Measurements from ENCODE around the gene ERGIC3. TPM values are rescaled to one million over a fixed set of nuclear protein-coding genes. Genes with fewer than 3 reads are reported as not detected.
A peak's percentile ranks its signal among the peaks of the same experiment; 100 is the strongest.
"Not testable (repeated sequence)": the region's sequence is repeated elsewhere in the genome, so short reads cannot be mapped to it uniquely, and the experiment has no call there.

ERGIC3 gene
- total RNA-seq, 4 donors from 2014 or later, result 143 to 184 (median 163) TPM

DNA sequence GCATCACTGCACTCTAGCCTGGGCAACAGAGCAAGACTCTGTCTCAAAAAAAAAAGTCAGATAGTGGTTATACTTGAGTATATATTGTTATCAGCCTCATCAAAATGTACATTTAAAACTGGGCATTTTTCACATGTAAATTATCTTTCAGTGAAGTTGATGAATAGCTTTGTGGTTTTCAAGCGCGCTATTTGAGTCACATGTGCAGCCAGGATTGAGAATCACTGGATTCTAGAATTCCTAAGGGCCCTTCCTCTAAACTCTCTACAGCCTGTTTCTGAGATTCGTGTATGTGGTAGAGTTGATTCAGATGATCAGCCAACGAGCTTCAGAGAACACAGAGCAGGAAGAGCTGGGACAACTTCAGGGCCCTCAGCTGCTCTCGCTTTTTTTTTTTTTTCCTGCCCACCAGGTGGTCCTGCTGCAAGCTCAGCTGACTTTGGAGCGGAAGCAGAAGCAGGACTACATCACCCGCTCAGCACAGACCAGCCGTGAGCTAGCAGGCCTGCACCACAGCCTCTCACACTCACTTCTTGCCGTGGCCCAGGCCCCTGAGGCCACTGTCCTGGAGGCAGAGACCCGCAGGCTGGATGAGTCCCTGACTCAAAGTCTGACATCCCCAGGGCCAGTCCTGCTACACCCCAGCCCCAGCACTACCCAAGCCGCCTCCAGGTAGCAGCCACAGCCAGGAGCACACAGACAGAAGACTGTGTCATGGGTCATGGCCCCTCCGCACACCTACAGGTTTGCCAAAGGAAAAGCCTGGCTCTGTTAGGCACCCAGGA, 30.7 kb upstream of the ERGIC3 start:
- TF ChIP-seq, protein P1, sequence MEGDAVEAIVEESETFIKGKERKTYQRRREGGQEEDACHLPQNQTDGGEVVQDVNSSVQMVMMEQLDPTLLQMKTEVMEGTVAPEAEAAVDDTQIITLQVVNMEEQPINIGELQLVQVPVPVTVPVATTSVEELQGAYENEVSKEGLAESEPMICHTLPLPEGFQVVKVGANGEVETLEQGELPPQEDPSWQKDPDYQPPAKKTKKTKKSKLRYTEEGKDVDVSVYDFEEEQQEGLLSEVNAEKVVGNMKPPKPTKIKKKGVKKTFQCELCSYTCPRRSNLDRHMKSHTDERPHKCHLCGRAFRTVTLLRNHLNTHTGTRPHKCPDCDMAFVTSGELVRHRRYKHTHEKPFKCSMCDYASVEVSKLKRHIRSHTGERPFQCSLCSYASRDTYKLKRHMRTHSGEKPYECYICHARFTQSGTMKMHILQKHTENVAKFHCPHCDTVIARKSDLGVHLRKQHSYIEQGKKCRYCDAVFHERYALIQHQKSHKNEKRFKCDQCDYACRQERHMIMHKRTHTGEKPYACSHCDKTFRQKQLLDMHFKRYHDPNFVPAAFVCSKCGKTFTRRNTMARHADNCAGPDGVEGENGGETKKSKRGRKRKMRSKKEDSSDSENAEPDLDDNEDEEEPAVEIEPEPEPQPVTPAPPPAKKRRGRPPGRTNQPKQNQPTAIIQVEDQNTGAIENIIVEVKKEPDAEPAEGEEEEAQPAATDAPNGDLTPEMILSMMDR (IDR thresholded peaks at IDR 0.05), result no peak
- DNase-seq (ENCODE audit: low spot score) (no peak), ATAC-seq (ENCODE audit: low FRiP score) (no peak)

DNA sequence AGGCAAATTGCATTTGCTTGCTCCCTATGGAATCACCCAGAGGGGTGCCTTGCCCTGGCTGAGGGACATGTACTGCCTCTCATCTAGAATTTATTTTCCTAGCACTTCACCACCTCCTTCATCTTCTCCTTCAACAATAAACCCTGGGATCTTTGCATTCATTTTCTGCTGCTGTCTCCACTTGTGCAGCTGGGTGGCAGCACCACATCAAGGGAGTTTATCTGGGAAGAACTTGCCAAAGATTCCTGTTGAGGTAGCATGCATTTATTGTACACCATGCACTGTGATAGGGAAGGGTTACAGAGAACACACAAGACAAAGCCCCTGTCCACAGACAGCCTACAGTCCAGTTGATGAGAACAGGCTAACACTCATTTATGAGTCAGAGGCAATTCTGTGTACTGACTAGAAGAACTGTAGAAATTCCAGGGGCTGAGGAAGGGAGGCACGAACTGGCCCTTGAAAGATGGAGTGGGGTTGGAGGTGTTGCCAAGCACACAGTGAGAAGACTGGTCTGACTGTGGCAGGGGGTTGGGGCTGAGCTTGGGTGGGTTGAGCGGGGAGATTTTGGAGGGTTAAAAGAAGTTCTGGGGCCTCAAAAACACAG, 30.0 kb upstream of the ERGIC3 start:
- DNase-seq (ENCODE audit: low spot score) (no peak), ATAC-seq (ENCODE audit: low FRiP score) (no peak)
- TF ChIP-seq, protein P1 (IDR thresholded peaks at IDR 0.05), result no peak

DNA sequence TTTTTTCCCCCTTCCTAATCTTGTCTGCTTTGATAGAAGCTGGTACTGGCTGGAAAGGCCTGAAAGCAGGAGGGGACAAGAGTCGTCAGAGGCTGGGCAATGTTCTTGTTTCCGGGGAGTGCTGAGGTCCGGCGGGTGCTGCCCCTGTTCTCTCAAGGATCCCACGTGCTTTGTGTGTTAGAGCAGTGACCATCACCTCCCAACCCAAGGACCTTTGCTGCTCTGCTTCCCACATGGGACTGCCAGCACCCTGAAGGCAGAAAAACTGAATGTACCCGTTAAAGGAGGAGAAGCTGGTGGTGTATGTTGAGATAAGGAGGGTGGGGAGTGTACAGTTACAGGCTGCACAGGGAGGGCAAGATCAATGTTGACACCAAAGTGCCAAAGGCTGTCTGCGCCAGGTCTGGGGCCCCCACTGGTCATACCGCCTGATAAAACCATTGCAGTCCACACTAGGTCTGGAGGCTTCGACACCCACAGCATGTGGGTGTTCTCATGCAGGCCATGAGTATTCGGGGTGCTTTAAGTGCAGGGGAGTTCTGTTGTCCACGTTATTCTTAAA, 27.4 kb upstream of the ERGIC3 start:
- TF ChIP-seq, protein P1 (IDR thresholded peaks at IDR 0.05), result no peak
- ATAC-seq (ENCODE audit: low FRiP score) (no peak), DNase-seq (ENCODE audit: low spot score) (no peak)

DNA sequence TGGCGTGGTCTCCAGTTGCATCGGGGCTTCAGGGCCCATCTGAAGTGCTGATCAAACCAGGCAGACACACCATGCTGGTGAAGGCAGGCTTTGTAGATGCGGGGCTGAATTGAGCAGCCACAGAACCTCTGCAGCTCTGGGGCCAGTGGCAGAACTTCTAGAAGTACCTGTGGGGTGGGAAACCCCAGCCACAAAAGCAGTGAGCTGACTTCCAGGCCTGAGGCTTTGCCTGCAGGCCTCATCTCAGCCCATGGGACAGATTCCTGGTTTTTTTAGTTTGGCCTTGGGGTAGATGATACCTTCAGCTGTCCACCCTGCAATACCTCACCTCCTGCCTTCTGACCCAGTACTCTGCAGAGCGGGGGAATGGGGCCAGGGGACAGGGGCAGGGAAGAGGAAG, 26.5 kb upstream of the ERGIC3 start:
- ATAC-seq (ENCODE audit: low FRiP score), result no peak
- TF ChIP-seq, protein P1 (IDR thresholded peaks at IDR 0.05), result no peak
- DNase-seq (ENCODE audit: low spot score), result no peak

DNA sequence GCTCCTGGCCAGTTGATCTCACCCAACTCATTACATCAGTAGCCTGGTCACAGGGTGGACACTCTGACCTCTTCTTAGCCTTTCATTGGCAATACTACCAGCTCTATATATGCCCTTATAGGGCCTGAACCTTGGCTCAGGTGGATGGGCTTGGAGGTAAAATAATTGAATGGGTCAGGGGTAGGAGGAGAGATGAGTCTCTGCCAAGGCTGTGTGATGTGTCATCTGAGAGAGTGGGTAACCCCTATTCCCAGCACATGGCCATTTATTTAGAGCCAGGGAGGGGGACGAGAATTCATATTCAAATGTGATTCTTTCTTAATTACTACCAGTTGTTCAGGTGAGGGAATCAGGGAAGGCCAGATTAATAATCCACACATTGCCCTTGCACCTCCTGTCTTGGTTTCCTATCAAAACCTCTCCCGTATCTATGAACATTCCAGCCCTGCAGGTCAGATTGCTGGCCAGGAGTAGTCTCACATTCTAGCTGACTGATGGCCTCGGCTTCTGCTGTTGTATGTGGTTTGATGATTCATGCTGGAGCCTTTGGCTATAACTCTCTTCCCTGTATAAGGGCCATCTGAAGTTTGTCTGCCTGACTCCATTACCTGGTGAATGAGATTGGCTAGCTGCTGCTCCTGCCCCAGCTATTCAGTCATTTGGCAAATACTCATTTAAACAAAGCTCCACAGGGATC, 25.8 kb upstream of the ERGIC3 start:
- DNase-seq (ENCODE audit: low spot score), result no peak
- TF ChIP-seq, protein P1 (IDR thresholded peaks at IDR 0.05), result no peak
- peak; percentile 81 for ATAC-seq (ENCODE audit: low FRiP score)

DNA sequence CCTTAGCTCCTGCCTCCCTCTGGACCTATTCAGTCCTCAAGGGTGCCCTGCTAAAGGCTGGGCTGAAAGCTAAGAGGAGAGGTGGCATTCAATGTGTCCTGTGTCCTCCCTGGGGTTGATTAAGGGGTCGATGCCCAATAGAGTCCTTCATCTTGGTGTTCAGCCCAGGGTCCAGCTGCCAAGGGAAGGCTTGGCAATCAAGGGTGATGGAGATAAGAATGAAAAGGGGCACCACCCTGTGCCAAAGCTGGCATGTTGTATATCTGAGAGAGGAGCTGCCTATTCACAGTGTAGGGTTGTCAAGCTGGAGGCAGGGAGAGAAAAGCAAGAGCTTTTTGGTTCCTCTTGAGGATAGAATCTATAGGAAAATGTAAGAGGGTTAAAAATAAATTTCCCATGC, 24.8 kb upstream of the ERGIC3 start:
- no peak for ATAC-seq (ENCODE audit: low FRiP score)
- TF ChIP-seq, protein P1 (IDR thresholded peaks at IDR 0.05), result no peak
- no peak for DNase-seq (ENCODE audit: low spot score)

DNA sequence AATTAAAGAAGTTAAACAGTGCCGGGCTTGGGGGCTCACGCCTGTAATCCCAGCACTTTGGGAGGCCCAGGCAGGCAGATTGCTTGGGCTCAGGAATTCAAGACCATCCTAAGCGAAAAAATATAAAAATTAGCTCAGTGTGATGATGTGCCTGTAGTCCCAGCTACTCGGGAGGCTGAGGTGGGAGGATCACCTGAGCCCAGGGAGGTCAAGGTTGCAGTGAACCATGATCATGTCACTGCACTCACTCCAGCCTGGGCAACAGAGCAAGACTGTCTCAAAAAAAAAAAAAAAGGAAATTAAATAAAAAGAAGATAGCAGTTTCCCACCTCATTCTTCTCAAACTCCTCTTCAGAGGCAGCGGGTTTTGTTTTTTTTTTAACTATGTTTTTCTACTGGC, 24.1 kb upstream of the ERGIC3 start:
- not testable (repeated sequence) for ATAC-seq (ENCODE audit: low FRiP score); DNase-seq (ENCODE audit: low spot score)

Measured in omental fat pad (tissue), 4 donors.